Bone marrow (tissue), 2 donors: Measurements from ENCODE around the gene BORCS5.
"Not testable (repeated sequence)": the region's sequence is repeated elsewhere in the genome, so short reads cannot be mapped to it uniquely, and the experiment has no call there.

Source experiments
- DNase-seq, 2 donors: peaks; one replicate each; lab custom pipeline; 2025; lab: John Stamatoyannopoulos, UW

BORCS5 gene

GRCh38 chr12:12488296-12488695, 131.4 kb downstream of the BORCS5 start:
- DNase-seq, result no peak

GRCh38 chr12:12488823-12489550, 132.1 kb downstream of the BORCS5 start:
- no peak for DNase-seq

- no peak for DNase-seq
These were observed 134.7 kb downstream of the BORCS5 start for GRCh38 chr12:12491606-12492005.

GRCh38 chr12:12492547-12492946, 135.7 kb downstream of the BORCS5 start:
- DNase-seq, result no peak

GRCh38 chr12:12495536-12495935, 138.7 kb downstream of the BORCS5 start:
- no peak for DNase-seq

GRCh38 chr12:12498210-12498609, 141.3 kb downstream of the BORCS5 start:
- no peak for DNase-seq

GRCh38 chr12:12499909-12500604, 143.2 kb downstream of the BORCS5 start:
- DNase-seq, result no peak

- DNase-seq, result no peak
These were observed 144.2 kb downstream of the BORCS5 start for GRCh38 chr12:12501121-12501520.

- not testable (repeated sequence) for DNase-seq
These were observed 145.4 kb downstream of the BORCS5 start for GRCh38 chr12:12502130-12502814.

GRCh38 chr12:12502815-12503151, 145.9 kb downstream of the BORCS5 start:
- no peak for DNase-seq

GRCh38 chr12:12503384-12504078, 146.7 kb downstream of the BORCS5 start:
- no peak for DNase-seq

- DNase-seq, result no peak
These were observed 148.9 kb downstream of the BORCS5 start for GRCh38 chr12:12505544-12506495.

GRCh38 chr12:12506496-12506890, 149.6 kb downstream of the BORCS5 start:
- no peak for DNase-seq

- no peak for DNase-seq
These were observed 150.2 kb downstream of the BORCS5 start for GRCh38 chr12:12507121-12507520.

GRCh38 chr12:12508612-12509011, 151.7 kb downstream of the BORCS5 start:
- DNase-seq, result no peak

GRCh38 chr12:12510141-12510540, 153.3 kb downstream of the BORCS5 start:
- DNase-seq, result no peak

GRCh38 chr12:12510551-12510950, 153.7 kb downstream of the BORCS5 start:
- DNase-seq, result no peak

- no peak for DNase-seq
These were observed 154.3 kb downstream of the BORCS5 start for GRCh38 chr12:12511021-12511783.

GRCh38 chr12:12511895-12512711, 155.2 kb downstream of the BORCS5 start:
- no peak for DNase-seq
